ENCODE data around the gene HMCN2. TPM values are rescaled to one million over a fixed set of nuclear protein-coding genes. Genes with fewer than 3 reads are reported as not detected.

HMCN2 gene
- total and polyA plus RNA-seq, 2 donors (not counting 3 experiments of a cell fraction or from before 2014, with no cell fraction given), result 0.04 to 0.24 TPM

DNA sequence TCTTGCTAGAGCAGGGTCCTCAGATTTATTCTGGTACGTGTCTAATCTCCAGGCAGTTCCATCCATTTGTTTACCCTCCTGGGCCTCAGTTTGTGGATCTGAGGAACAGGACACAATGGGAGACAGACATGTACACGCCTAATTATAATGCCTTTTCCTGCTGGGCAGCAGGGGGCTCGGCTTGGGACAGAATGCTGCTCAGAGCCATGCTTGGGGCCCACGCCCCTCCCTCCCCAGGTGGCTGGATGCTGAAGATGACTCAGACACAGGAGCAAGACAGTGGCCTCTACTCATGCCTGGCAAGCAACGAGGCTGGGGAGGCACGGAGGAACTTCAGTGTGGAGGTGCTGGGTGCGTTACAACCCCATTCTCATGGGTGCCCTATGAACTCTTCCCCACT, 106.5 kb downstream of the HMCN2 start:
- dilution Hi-C loops (cut with MboI; ENCODE audit: extremely low pct_ligation_motif_present, low sequenced_read_pairs), result no loop called here
- H3K4me2 ChIP-seq (ENCODE audit: insufficient read depth, low read length), result no peak overlapping the region

More for the DNA sequence above, 106.5 kb downstream of the HMCN2 start:
- Histone ChIP-seq H3K9ac (replicated peaks; ENCODE audit: extremely low read depth, insufficient read depth, low read length) (no peak overlapping the region), H4K20me1 (replicated peaks; ENCODE audit: control insufficient read depth, extremely low read depth, insufficient read depth, low read length) (no peaks in the 10 kb centered on the region), H3K27me3 (ENCODE audit: control insufficient read depth in 2 of 2, insufficient read depth in 2 of 2, low read length in 2 of 2) (no peaks in the 10 kb centered on the region), H3K79me2 (ENCODE audit: control insufficient read depth, insufficient read depth, low read length) (no peaks in the 10 kb centered on the region), H3K4me3 (replicated peaks in 1 of 3; ENCODE audit: insufficient read depth in 1 of 3, low read depth in 1 of 3, low read length in 3 of 3) (no peak overlapping the region), H3K36me3 (ENCODE audit: control insufficient read depth in 2 of 2, extremely low read depth in 1 of 2, insufficient read depth in 2 of 2, low read length in 2 of 2) (no peaks in the 10 kb centered on the region), H3K9me3 (replicated peaks; ENCODE audit: control insufficient read depth, insufficient read depth, low read length) (no peaks in the 10 kb centered on the region), H3K4me1 (ENCODE audit: control insufficient read depth, extremely low read depth, insufficient read depth, low read length) (no peaks in the 10 kb centered on the region), H3K27ac (ENCODE audit: insufficient read depth, low read depth, low read length) (no peak overlapping the region), H2AFZ (ENCODE audit: low read depth, low read length) (no peak overlapping the region), H3K9me1 (replicated peaks; ENCODE audit: control insufficient read depth, extremely low read depth, insufficient read depth, low read length) (no peaks in the 10 kb centered on the region)
- FAIRE-seq (no peak), DNase-seq (ENCODE audit: low read depth, low spot score) (no peak)
- TF ChIP-seq CTCF (IDR thresholded peaks at IDR 0.05; ENCODE audit: extremely low read depth in 1 of 2, insufficient read depth in 1 of 2, low read depth in 1 of 2, low read length in 2 of 2) (no peak), FOS (IDR thresholded peaks at IDR 0.05; ENCODE audit: borderline replicate concordance, insufficient read depth, low read length) (no peak), POLR2A (IDR thresholded peaks at IDR 0.05; ENCODE audit: low read depth, low read length) (no peak), JUN (IDR thresholded peaks at IDR 0.05; ENCODE audit: borderline replicate concordance, insufficient read depth, insufficient read length, low read depth) (no peak), EZH2 (IDR thresholded peaks at IDR 0.05; ENCODE audit: borderline replicate concordance, low read depth, low read length, severe bottlenecking) (no peak), GATA2 (IDR thresholded peaks at IDR 0.05; ENCODE audit: insufficient read depth, insufficient read length, low read depth, low read length) (no peak), POLR2AphosphoS5 (IDR thresholded peaks at IDR 0.05; ENCODE audit: insufficient read depth, low read depth, low read length) (no peak), MYC (IDR thresholded peaks at IDR 0.05; ENCODE audit: low read depth, low read length) (no peak)
- TF ChIP-seq, protein P1, sequence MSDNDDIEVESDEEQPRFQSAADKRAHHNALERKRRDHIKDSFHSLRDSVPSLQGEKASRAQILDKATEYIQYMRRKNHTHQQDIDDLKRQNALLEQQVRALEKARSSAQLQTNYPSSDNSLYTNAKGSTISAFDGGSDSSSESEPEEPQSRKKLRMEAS (IDR thresholded peaks at IDR 0.05; ENCODE audit: insufficient read depth, insufficient read length), result no peak
- CTCF ChIA-PET, result no interaction called here
- no TSS peak for BruUV-seq (replicated peaks)
- POLR2A ChIA-PET, result no interaction called here
- intact Hi-C loops (cut with micrococcal nuclease), result no loop called here
